Cerebellar cortex (tissue), 1 donor: Measurements from ENCODE around the gene FRMD4A.
"Not testable (repeated sequence)": the region's sequence is repeated elsewhere in the genome, so short reads cannot be mapped to it uniquely, and the experiment has no call there.

Experiments
- DNase-seq: peaks from one replicate; pipeline ENCODE4 v3.0.0-alpha.2; 2015; ENCODE audit warnings: low spot score

FRMD4A gene

GRCh38 chr10:13718820-13719219 is 611.9 kb downstream of the FRMD4A start:
- DNase-seq: no peak

GRCh38 chr10:13717936-13718772 is 612.6 kb downstream of the FRMD4A start:
- DNase-seq: no peak

- DNase-seq: no peak
Measured at GRCh38 chr10:13717571-13717935, 613.2 kb downstream of the FRMD4A start.

GRCh38 chr10:13716081-13717071 is 614.3 kb downstream of the FRMD4A start:
- no peak for DNase-seq

GRCh38 chr10:13715596-13715995 is 615.1 kb downstream of the FRMD4A start:
- not testable (repeated sequence) for DNase-seq

GRCh38 chr10:13715100-13715499 is 615.6 kb downstream of the FRMD4A start:
- no peak for DNase-seq

GRCh38 chr10:13712837-13713581 is 617.7 kb downstream of the FRMD4A start:
- peak; percentile 58 for DNase-seq

- no peak for DNase-seq
Measured at GRCh38 chr10:13712476-13712836, 618.3 kb downstream of the FRMD4A start.

- no peak for DNase-seq
Measured at GRCh38 chr10:13711291-13711690, 619.4 kb downstream of the FRMD4A start.

GRCh38 chr10:13709931-13710650 is 620.6 kb downstream of the FRMD4A start:
- DNase-seq: peak; percentile 58

- DNase-seq: no peak
Measured at GRCh38 chr10:13708256-13708990, 622.3 kb downstream of the FRMD4A start.

- peak; percentile 84 for DNase-seq
Measured at GRCh38 chr10:13707156-13707881, 623.4 kb downstream of the FRMD4A start.

GRCh38 chr10:13706604-13707003 is 624.1 kb downstream of the FRMD4A start:
- no peak for DNase-seq

GRCh38 chr10:13706175-13706574 is 624.5 kb downstream of the FRMD4A start:
- DNase-seq: no peak

GRCh38 chr10:13705526-13706174 is 625.1 kb downstream of the FRMD4A start:
- no peak for DNase-seq

GRCh38 chr10:13704964-13705363 is 625.8 kb downstream of the FRMD4A start:
- no peak for DNase-seq

GRCh38 chr10:13703997-13704536 is 626.7 kb downstream of the FRMD4A start:
- no peak for DNase-seq

- DNase-seq: no peak
Measured at GRCh38 chr10:13703101-13703818, 627.5 kb downstream of the FRMD4A start.
